ENCODE data around the gene PANK4.

Gene PANK4

GRCh38 chr1:2548068-2548589 is 21.7 kb upstream of the PANK4 start:
- Histone ChIP-seq H3K27ac (no peak overlapping the region), H3K9ac (ENCODE audit: insufficient read length) (no peak overlapping the region), H3K36me3 (ENCODE audit: insufficient read depth, low read length) (no peaks in the 10 kb centered on the region), H3K9me3 (ENCODE audit: low read depth, low read length) (no peaks in the 10 kb centered on the region), H3K4me3 (no peak overlapping the region)
- TF ChIP-seq EZH2 (IDR thresholded peaks at IDR 0.05): no peak
- no peak for TF ChIP-seq FOXP2 (optimal IDR thresholded peaks at IDR 0.05; ENCODE audit: control extremely low read depth, extremely low read length, insufficient read depth)
- TF ChIP-seq POLR2AphosphoS5 (IDR thresholded peaks at IDR 0.05; ENCODE audit: borderline replicate concordance, low read depth, low read length): no peak
- DNase-seq (ENCODE audit: low read depth, low spot score): no peak

- no peak for DNase-seq (ENCODE audit: low read depth, low spot score)
- Histone ChIP-seq H3K27ac (peak overlapping the region; percentile 54), H3K36me3 (ENCODE audit: insufficient read depth, low read length) (no peaks in the 10 kb centered on the region), H3K9ac (ENCODE audit: insufficient read length) (no peak overlapping the region), H3K9me3 (ENCODE audit: low read depth, low read length) (no peaks in the 10 kb centered on the region), H3K4me3 (peak overlapping the region; percentile 71)
- no peak for TF ChIP-seq EZH2 (IDR thresholded peaks at IDR 0.05)
- no peak for TF ChIP-seq FOXP2 (optimal IDR thresholded peaks at IDR 0.05; ENCODE audit: control extremely low read depth, extremely low read length, insufficient read depth)
- no peak for TF ChIP-seq POLR2AphosphoS5 (IDR thresholded peaks at IDR 0.05; ENCODE audit: borderline replicate concordance, low read depth, low read length)
Observed at GRCh38 chr1:2547210-2548067, 21.0 kb upstream of the PANK4 start.

GRCh38 chr1:2546515-2547209 is 20.3 kb upstream of the PANK4 start:
- H3K9me3 ChIP-seq (ENCODE audit: low read depth, low read length): no peaks in the 10 kb centered on the region
- peak overlapping the region; percentile 71 for H3K4me3 ChIP-seq
- no peak overlapping the region for H3K9ac ChIP-seq (ENCODE audit: insufficient read length)
- DNase-seq (ENCODE audit: low read depth, low spot score): no peak
- peak overlapping the region; percentile 37; the same call in 1 of the 2 replicates for H3K27ac ChIP-seq
- no peaks in the 10 kb centered on the region for H3K36me3 ChIP-seq (ENCODE audit: insufficient read depth, low read length)
- TF ChIP-seq EZH2 (IDR thresholded peaks at IDR 0.05) (no peak), POLR2AphosphoS5 (IDR thresholded peaks at IDR 0.05; ENCODE audit: borderline replicate concordance, low read depth, low read length) (no peak), FOXP2 (optimal IDR thresholded peaks at IDR 0.05; ENCODE audit: control extremely low read depth, extremely low read length, insufficient read depth) (no peak)

- H3K9ac ChIP-seq (ENCODE audit: insufficient read length): no peak overlapping the region
- H3K36me3 ChIP-seq (ENCODE audit: insufficient read depth, low read length): no peaks in the 10 kb centered on the region
- no peaks in the 10 kb centered on the region for H3K9me3 ChIP-seq (ENCODE audit: low read depth, low read length)
- TF ChIP-seq FOXP2 (optimal IDR thresholded peaks at IDR 0.05; ENCODE audit: control extremely low read depth, extremely low read length, insufficient read depth): no peak
- TF ChIP-seq POLR2AphosphoS5 (IDR thresholded peaks at IDR 0.05; ENCODE audit: borderline replicate concordance, low read depth, low read length): peak; percentile 70
- H3K27ac ChIP-seq: peak overlapping the region; percentile 64; the same call in 1 of the 2 replicates
- no peak for DNase-seq (ENCODE audit: low read depth, low spot score)
- peak overlapping the region; percentile 71 for H3K4me3 ChIP-seq
Observed at GRCh38 chr1:2545754-2546514, 19.5 kb upstream of the PANK4 start.

GRCh38 chr1:2544875-2545640 is 18.7 kb upstream of the PANK4 start:
- H3K9me3 ChIP-seq (ENCODE audit: low read depth, low read length): no peaks in the 10 kb centered on the region
- no peak overlapping the region for H3K9ac ChIP-seq (ENCODE audit: insufficient read length)
- no peaks in the 10 kb centered on the region for H3K36me3 ChIP-seq (ENCODE audit: insufficient read depth, low read length)
- no peak overlapping the region for H3K4me3 ChIP-seq
- no peak for DNase-seq (ENCODE audit: low read depth, low spot score)
- TF ChIP-seq FOXP2 (optimal IDR thresholded peaks at IDR 0.05; ENCODE audit: control extremely low read depth, extremely low read length, insufficient read depth) (no peak), POLR2AphosphoS5 (IDR thresholded peaks at IDR 0.05; ENCODE audit: borderline replicate concordance, low read depth, low read length) (no peak)
- H3K27ac ChIP-seq: 0 out of 2 replicates have a peak overlapping the region, but pooled peaks have one; percentile 64

GRCh38 chr1:2544093-2544874 is 17.9 kb upstream of the PANK4 start:
- TF ChIP-seq EZH2 (IDR thresholded peaks at IDR 0.05) (no peak), POLR2AphosphoS5 (IDR thresholded peaks at IDR 0.05; ENCODE audit: borderline replicate concordance, low read depth, low read length) (no peak), FOXP2 (optimal IDR thresholded peaks at IDR 0.05; ENCODE audit: control extremely low read depth, extremely low read length, insufficient read depth) (no peak)
- Histone ChIP-seq H3K9ac (ENCODE audit: insufficient read length) (no peak overlapping the region), H3K27ac (no peak overlapping the region), H3K4me3 (no peak overlapping the region), H3K9me3 (ENCODE audit: low read depth, low read length) (no peaks in the 10 kb centered on the region), H3K36me3 (ENCODE audit: insufficient read depth, low read length) (no peaks in the 10 kb centered on the region)
- no peak for DNase-seq (ENCODE audit: low read depth, low spot score)
